Kidney glomerular epithelial cell (primary cell): ENCODE measurements around the gene PXMP2.

Experiments
- DNase-seq: peaks from one replicate; lab custom pipeline; 2025; lab: John Stamatoyannopoulos, UW

The PXMP2 gene

GRCh38 chr12:132687211-132688164, at the start of gene PXMP2, which contains the start of gene POLE:
PXMP2 (plus strand) TSS chr12:132687587; CDS start chr12:132687671, 84 bp downstream.
POLE (minus strand) TSS chr12:132687342; CDS start chr12:132687315, 27 bp downstream.
- peak; percentile 86 for DNase-seq

DNA sequence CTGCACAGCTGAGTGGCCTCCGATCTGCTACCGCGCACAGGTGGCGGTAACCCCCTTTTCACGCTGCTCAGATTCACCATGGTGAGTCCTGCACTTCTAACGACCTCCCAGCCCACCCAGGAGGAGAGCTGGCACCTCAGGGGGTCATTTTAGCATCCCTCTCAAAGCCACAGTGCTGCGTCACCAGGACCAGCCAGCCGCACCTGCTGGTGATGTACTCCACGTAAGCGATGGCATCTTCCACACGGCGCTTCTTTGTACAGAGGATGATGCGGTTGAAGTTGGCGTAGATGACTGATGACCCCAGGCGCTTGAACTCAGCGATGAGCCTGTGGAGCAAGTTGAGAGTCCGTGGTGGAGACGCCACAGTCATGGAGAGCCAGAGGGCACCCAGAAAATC, 49.6 kb upstream of the PXMP2 start:
- DNase-seq, result no peak

DNA sequence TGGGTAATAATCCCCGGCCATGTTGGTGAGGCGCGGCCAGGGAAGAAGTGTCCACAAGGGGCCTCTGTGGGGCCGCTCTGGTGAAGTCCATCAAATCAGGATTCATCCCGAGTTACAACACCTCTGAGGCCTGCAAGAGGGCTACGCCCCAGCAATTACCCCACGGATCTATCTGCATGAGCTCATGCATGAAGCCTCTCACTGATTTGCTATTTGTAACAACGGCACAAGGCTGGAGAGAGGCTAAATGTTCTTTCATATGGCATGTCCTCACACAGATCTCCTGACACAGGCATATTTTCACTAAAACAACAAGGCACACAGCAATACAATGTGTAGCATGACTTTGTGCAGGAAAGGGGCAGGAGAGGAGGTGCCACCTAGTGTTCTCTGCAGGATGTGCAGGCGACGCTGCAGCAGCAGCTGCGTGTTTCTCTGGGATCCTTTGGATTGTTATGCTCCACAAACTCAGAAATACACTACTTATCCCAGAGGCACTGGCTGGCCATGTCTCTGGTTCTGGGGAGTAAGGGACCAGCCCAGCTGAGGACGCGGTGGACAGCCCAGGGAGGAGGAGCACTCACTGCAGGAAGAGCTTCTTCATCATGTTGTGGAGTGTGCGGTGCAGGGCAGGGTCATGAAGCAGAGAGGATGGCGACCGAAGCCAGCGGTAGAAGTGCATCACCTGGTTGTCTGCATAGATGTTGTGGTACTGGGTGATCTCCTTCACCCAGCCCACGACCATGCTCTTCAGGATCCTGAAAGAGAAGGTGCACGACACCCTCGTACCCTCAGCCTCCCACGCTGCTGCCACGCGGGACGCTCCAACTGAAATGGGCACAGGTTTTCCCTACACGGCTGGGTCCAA, 48.6 kb upstream of the PXMP2 start:
- DNase-seq, result peak; percentile 71

- DNase-seq, result no peak
These were observed 47.3 kb upstream of the PXMP2 start for GRCh38 chr12:132639956-132640520.

DNA sequence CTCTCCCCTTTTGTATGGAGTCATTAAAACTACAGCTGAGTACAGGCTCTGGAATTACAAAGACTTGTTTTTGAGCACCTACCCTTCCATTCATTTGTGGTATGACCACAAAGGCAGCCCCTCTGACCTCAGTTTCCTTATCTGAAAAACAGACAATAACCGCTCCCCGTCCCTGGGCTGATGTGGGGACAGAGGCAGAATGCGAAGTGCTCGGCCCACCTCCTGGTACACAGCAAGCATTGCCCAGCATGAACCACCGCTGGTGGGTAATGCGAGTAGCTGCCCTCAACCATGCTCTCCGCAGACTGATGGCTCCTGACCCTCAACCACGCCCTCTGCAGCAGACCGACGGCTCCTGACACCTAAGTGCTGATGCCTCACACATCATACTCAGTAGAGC, 46.5 kb upstream of the PXMP2 start:
- no peak for DNase-seq

DNA sequence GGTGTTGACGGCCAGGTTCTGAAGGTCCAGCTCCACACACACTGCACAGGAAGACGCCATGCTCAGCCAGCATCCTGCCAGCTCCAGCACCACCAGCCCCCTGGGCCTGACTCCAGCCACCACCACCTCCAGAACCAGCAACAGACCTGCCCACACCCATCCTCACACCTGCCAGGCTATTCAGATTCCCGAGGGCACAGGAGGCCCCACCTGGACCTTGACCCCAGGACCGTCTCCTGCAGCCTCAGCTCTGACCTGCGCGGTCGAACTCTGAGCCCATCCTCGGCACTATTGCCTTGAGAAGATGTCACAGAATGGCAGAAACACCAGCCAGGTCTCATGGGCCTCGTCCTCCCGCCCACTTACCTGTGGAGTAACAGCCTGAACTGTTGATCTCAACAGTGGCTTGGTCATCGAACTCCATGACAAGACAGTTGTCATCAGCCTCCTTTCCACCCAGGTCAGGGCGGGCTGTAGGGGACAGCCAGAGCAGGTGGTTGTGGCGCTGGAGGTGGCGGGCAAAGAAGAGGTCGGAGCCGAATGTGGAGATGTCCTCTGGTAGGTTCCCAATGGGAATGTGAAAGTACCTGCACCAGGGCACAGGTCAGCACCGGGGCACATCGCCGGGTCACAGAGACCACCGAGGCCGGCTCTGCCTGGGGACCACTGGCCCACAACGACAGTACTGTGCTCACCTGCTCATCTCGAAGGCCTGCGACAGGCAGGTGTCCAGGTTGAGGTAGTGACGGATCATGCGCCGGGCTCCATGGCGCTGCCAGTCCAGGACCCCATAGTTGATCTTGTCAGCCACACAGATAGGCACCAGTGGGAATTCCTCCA, 45.4 kb upstream of the PXMP2 start:
- no peak for DNase-seq

DNA sequence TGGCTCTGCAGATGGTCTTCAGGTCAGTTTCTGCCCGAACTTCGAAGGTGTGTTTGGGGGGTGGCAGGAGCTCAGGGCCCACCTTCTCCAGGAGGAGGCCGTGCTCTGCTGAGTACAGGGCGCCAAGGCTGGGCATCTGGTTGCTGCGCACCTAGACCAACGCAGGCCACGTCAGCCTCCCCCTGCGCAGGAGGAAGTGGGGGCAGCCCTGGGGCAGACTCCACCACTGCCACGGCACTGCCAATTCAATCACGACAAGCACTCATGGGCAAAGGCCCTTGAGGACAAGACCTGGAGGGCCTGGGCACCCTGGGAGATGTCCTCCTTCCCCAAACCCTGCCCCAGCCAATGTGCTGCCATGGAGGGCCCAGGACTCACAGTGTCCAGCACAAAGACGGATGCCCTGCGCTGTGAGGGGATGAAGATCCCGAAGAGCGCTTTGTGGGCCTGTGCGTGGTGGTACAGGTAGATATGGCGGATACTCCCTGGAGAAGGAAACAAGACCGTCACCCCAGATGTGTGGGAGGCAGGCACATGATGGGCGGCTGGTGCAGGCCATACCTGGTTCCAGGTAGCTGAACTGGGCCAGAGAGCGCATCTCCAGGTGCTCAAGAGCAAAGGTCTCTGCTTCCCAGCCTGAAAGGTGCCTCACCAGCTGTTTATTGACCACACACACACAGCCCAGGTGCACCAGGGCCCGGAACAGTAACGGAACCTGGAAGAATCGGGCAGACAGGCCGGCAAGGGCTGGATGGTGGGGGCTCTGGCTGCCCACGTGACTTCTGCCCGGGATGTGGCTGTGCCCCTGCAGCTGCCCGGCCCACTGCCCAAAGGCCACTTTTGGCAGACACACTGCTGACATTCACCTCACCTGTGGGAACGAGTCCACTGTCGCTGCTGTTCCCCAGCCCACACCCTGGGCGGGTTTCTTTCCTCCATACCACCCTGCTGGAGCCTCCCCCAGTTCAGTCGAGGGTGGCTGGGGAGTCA, 44.2 kb upstream of the PXMP2 start:
- DNase-seq, result no peak

DNA sequence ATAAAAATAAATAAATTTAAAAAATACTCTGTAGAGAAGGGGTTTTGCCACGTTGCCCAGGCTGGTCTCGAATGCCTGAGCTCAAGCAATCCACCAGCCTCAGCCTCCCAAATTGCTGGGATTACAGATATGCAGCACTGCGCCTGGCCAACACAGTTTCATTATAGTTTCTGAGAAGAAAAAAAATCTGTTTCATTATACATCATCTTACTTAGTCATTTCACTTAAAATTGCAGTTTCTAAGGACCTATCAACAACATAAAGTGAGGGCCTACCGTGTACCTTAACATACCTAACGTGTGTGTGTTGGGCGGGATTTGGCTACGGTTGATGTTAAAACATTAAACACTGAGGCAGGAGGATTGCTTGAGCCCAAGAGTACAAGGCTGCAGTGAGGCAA, 40.5 kb upstream of the PXMP2 start:
- no peak for DNase-seq

DNA sequence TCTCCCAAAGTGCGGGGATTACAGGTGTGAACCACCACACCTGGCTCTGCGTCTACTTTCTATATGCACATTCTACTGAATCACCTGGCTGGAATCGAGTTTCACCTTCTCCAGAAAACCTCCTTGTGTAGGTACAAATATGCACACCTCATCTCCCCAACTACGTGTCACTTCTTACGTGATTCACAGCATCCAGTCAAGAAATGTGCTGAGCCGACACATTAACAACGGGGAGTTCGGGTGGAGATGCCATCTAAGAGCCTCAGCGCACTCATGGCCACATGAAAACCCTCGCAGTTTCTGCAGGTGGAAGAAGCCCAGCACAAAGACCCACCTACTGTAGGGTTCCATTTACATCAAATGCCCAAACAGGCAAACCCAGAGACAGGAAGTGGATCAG, 39.5 kb upstream of the PXMP2 start:
- no peak for DNase-seq

DNA sequence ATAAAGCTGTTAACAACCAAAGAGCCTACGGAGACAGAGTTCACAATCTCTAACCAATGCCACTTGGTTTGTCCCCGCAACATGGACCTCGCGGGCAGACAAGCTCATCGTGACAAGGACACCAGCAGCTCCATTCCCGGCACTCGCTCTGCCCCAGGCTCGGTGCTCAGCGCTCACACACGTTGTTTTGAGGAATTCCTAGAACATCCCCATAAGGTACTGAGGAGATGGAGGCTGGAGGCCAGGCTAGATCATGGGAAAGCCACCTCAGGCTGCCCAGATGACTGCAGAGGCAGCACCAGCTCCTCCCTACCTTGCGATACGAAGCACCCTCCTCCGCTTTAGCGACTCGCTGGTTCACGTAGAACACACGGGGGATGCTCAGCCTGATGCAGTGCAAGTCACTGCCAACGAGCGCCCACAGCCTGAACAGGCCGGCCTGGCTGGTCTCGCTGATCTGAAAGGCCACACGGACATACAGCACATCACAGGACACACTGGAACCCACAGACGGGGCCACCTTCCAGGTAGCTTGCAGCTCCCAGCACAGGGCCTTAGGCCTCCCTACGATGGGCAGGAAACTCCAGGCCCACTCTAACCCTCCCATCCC, 38.7 kb upstream of the PXMP2 start:
- DNase-seq, result no peak

DNA sequence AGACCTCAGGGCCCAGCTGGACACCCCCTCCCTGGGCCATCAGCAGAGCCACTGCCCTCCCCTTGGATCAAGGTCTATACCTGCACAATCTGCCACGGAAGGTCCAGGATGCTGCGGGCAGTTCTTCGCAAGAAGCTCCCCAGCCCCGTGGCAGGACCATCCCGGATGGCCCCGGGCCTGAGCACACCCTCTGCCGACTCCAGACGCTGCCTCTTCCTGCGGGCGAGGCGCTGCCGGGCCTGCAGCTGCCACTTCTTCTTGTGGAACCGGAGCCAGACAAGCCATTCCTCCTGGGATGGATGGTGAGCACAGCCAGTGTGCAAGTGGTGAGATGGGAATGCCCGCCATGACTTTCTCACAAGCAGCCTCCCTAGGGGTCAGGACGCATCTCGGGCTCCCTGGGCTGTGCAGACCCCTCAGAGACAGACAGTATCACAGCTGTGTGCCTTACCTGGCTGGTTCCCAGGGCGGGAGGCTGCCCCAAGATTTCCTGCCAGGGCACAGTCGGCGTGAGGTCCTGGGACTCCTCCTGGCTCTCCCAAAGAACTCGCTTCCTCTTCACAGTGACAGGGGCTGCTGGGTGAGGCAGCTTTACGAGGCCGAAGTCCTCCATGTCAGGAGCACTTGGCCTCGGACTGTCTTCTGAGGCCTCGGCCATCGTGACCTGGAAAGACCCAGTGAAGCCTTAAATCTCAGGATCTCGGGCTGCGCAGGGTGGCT, 38.0 kb upstream of the PXMP2 start:
- DNase-seq, result no peak

DNA sequence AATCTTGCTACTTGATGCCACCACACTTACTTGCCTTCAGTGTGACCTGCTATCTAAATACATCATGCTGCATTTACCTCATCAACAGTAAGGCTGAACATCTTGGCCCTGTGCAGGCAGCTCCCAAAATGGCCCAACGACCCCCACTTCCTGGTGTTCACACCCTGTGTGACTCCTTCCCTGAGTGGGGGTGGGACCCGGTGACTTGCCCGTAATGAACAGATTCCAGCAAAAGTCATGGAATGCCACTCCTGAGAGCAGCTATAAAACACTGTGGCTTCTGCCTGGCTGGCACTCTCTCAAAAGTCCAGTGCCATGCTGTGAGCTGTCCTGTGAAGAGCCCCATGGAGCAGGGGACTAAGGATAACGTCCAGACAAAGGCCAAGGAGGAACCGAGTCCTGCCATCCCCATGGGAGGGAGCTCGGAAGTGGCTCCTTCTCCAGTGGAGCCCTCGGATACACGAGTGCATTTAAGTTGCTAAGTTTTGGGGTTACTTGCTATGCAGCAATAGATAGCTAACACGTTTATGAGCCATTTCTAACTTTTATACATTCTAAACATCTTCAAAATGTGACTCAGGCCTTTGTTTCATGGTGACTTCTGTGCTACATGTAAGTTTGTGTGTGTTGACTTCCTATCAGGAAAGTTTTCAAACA, 35.8 kb upstream of the PXMP2 start:
- no peak for DNase-seq

- no peak for DNase-seq
These were observed 33.7 kb upstream of the PXMP2 start for GRCh38 chr12:132653567-132654290.

DNA sequence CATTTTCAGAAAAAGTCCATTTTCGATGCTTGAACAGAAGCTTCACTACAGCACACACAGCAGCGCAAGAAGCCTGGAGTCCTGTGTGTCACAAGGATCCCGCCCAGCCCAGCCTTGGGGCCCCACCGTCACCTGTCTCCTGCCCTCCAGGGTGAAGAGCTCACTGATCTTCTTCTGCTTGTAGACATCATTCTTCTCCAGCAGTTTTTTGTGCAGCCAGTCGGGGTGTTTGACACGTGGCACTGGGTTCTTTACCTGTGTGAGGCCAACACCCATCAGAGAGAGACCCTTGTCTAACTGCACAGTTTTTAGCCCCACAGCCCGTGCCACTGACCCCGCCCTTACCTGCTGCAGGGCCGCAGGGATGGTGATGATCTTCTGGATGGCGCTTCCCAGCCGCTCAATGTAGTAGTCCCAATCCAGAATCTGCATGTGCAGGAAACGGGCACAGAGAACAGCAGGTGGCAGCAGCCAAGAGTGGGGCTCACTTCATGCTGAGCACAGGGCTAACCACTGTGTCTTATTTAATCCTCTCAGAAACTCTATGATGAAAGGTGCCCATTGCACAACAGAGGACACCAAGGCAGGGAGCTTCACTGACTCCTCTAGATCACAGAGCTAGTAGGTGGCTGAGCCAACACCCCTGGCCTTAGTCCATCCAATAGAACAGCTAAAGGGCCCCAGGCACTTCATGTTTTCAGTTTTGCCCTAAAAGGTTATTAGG, 30.2 kb upstream of the PXMP2 start:
- no peak for DNase-seq

DNA sequence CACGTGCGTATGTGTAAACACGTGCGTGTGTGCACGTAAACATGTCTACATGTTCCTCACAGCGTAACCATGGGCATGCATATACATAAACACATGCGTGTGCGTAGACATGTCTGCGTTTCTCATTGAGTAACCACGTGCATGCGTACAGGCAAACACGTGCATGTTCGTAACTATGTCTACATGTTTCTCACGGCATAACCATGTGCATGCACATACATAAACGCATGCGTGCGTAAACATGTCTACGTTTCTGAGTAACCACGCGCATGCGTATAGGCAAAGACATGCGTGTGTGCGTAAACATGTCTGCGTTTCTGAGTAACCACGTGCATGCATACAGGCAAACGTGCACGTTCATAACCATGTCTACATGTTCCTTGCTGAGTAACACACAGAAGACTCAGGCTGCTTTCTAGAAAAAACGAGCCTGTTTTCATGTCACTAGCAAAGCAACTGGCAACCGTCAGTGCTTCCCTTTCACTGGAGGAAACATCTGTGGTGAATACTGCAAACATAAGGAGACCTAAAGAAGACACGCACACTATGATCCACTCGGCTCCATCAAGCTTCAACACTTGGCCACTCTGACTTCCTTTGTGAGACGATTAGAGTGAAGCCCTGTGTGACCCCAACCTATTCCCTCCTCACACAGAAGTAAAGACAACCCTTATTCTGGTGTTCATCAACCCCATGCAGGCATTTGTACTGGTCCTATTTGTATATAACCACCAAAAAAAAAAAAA, 29.1 kb upstream of the PXMP2 start:
- no peak for DNase-seq

- no peak for DNase-seq
These were observed 28.2 kb upstream of the PXMP2 start for GRCh38 chr12:132659146-132659545.

GRCh38 chr12:132660052-132660451, 27.3 kb upstream of the PXMP2 start:
- no peak for DNase-seq
